Measurements from ENCODE around the gene SYNM.

GRCh38 chr15:99131441-99132023, 26.7 kb downstream of the SYNM start:
- TF ChIP-seq CTCF (conservative IDR thresholded peaks at IDR 0.05) (no peak), ZFX (IDR thresholded peaks at IDR 0.05) (no peak)
